CD14-positive monocyte (primary cell): ENCODE results near the gene SLC25A21. TPM values are rescaled to one million over a fixed set of nuclear protein-coding genes. Genes with fewer than 3 reads are reported as not detected.
"Not testable (repeated sequence)": the region's sequence is repeated elsewhere in the genome, so short reads cannot be mapped to it uniquely, and the experiment has no call there.

Source experiments
- DNase-seq, 3 donors: peaks; one replicate each; pipeline ENCODE4 v3.0.0-alpha.2; 2011 to 2022
- H2AFZ ChIP-seq: 2 replicates; pipeline ENCODE4 v1.6.0; 2012; ENCODE audit warnings: mild to moderate bottlenecking, low read depth, low read length, inconsistent platforms; ENCODE audit not compliant: insufficient read depth, poor library complexity, severe bottlenecking
- H3K27ac ChIP-seq, 2 donors: 1 replicate in 1 of 2; 2 replicates in 1 of 2; pipeline ENCODE4 v1.5.1; 2012 to 2013; ENCODE audit warnings: low read length in 2 of 2, control low read depth in 1 of 2, inconsistent platforms in 1 of 2, low read depth in 1 of 2, mild to moderate bottlenecking in 1 of 2
- H3K27me3 ChIP-seq, 2 donors: one replicate each; pipeline versions ENCODE4 v1.6.0 to v1.6.1; 2011 to 2013; ENCODE audit warnings: low read length in 2 of 2; ENCODE audit not compliant: control insufficient read depth in 2 of 2, insufficient read depth in 2 of 2
- H3K36me3 ChIP-seq, 2 donors: replicated peaks in 1 of 2; 1 replicate in 1 of 2; 2 replicates in 1 of 2; pipeline versions ENCODE4 v1.5.1 to v1.6.1; 2012 to 2013; ENCODE audit warnings: low read length in 2 of 2, control low read depth in 1 of 2, inconsistent platforms in 1 of 2, mild to moderate bottlenecking in 1 of 2; ENCODE audit not compliant: insufficient read depth in 2 of 2, control insufficient read depth in 1 of 2
- H3K4me1 ChIP-seq, 2 donors: 1 replicate in 1 of 2; 2 replicates in 1 of 2; pipeline versions ENCODE4 v1.5.1 to v1.6.1; 2012 to 2013; ENCODE audit warnings: low read length in 2 of 2, control low read depth in 1 of 2, inconsistent platforms in 1 of 2, mild to moderate bottlenecking in 1 of 2, moderate library complexity in 1 of 2; ENCODE audit not compliant: insufficient read depth in 2 of 2, control insufficient read depth in 1 of 2
- H3K4me2 ChIP-seq: replicated peaks from 2 replicates; pipeline ENCODE3; 2012; ENCODE audit warnings: low read length, moderate library complexity, mild to moderate bottlenecking; ENCODE audit not compliant: poor library complexity, severe bottlenecking; ENCODE audit errors: extremely low read depth
- H3K4me3 ChIP-seq, 3 experiments: fragments of 200-600 bp in 1 of 3; sonication (generic) in 1 of 3; replicated peaks in 1 of 3; 1 replicate in 2 of 3; 2 replicates in 1 of 3; pipeline ENCODE4 v1.5.1; 2011 to 2013; ENCODE audit warnings: low read length in 3 of 3, mild to moderate bottlenecking in 3 of 3, control low read depth in 2 of 3, low read depth in 2 of 3, inconsistent platforms in 1 of 3, moderate library complexity in 1 of 3
- H3K79me2 ChIP-seq: 2 replicates; pipeline ENCODE4 v1.6.0; 2012; ENCODE audit warnings: mild to moderate bottlenecking, control low read depth, inconsistent platforms, low read length, moderate library complexity; ENCODE audit not compliant: insufficient read depth
- H3K9ac ChIP-seq: 2 replicates; pipeline ENCODE4 v1.6.0; 2017; ENCODE audit warnings: low read length, mild to moderate bottlenecking; ENCODE audit not compliant: insufficient read depth, poor library complexity, severe bottlenecking
- H3K9me3 ChIP-seq, 2 donors: replicated peaks in 1 of 2; 1 replicate in 1 of 2; 2 replicates in 1 of 2; pipeline versions ENCODE4 v1.5.1 to v1.6.1; 2012 to 2013; ENCODE audit warnings: low read length in 2 of 2, control low read depth in 1 of 2; ENCODE audit not compliant: control insufficient read depth in 1 of 2, insufficient read depth in 1 of 2
- H4K20me1 ChIP-seq: 2 replicates; pipeline ENCODE4 v1.6.0; 2012; ENCODE audit warnings: mild to moderate bottlenecking, low read length, control low read depth, moderate library complexity; ENCODE audit not compliant: insufficient read depth
- H3K27ac Mint-ChIP-seq, 7 donors: one replicate each; pipeline ENCODE4 v1.8.0; 2020; ENCODE audit warnings: mild to moderate bottlenecking in 7 of 7, mixed read lengths in 7 of 7, moderate library complexity in 6 of 7, inconsistent platforms in 2 of 7
- H3K27me3 Mint-ChIP-seq, 3 donors: one replicate each; pipeline ENCODE4 v1.8.0; 2021 to 2022; ENCODE audit warnings: low read depth in 3 of 3, mild to moderate bottlenecking in 3 of 3, mixed read lengths in 3 of 3, moderate library complexity in 3 of 3, inconsistent platforms in 1 of 3
- H3K36me3 Mint-ChIP-seq, 2 donors: one replicate each; pipeline ENCODE4 v1.8.0; 2020; ENCODE audit warnings: mixed read lengths in 2 of 2, inconsistent platforms in 1 of 2, mild to moderate bottlenecking in 1 of 2
- H3K4me1 Mint-ChIP-seq: one replicate; pipeline ENCODE4 v1.8.0; 2020; ENCODE audit warnings: mild to moderate bottlenecking, mixed read lengths
- H3K4me3 Mint-ChIP-seq, 2 donors: one replicate each; pipeline ENCODE4 v1.8.0; 2020; ENCODE audit warnings: mild to moderate bottlenecking in 2 of 2, mixed read lengths in 2 of 2, moderate library complexity in 1 of 2
- H3K9me3 Mint-ChIP-seq, 7 donors: one replicate each; pipeline ENCODE4 v1.8.0; 2020 to 2022; ENCODE audit warnings: mixed read lengths in 7 of 7, mild to moderate bottlenecking in 6 of 7, moderate library complexity in 6 of 7, inconsistent platforms in 2 of 7
- CTCF ChIP-seq: fragments of 200-600 bp; IDR thresholded peaks from one replicate; pipeline ENCODE4 v1.8.0; 2022; ENCODE audit warnings: antibody characterized with exemption, mild to moderate bottlenecking
- WGBS: methylation state at CpG from one replicate; pipeline ENCODE4 v1.1.5; 2013; ENCODE audit warnings: missing lambda C conversion rate; ENCODE audit not compliant: insufficient coverage; 5-methylcytosine and 5-hydroxymethylcytosine counted together
- intact Hi-C, 2 donors: fragments of 100-400 bp; cut with micrococcal nuclease; formaldehyde crosslinking; loops; one replicate each; pipeline versions ENCODE4 v1.15.0 to v1.15.1; 2023
- polyA plus RNA-seq, 3 donors: library from polyadenylated mRNA; depleted of rRNA in 1 of 3; unstranded in 2 of 3; stranded (reverse) in 1 of 3; fragments of 300-500 nt in 2 of 3; fragments of >200 nt in 1 of 3; fragmentation: Illumina TruSeq in 2 of 3; gene quantifications; 1 replicate in 2 of 3; 2 replicates in 1 of 3; pipeline ENCODE4 v1.2.3, GENCODE V29; 2012 to 2021

The SLC25A21 gene
- polyA plus RNA-seq, 3 donors, result not detected

- Mint-ChIP-seq H3K27ac (no peak overlapping the region), H3K4me1 (no peaks in the 10 kb centered on the region), H3K4me3 (no peak overlapping the region), H3K9me3 (peaks cover 0 to 9% (median 1%) of the 10 kb centered on the region in 7 donors), H3K27me3 (no peaks in the 10 kb centered on the region), H3K36me3 (no peaks in the 10 kb centered on the region)
- no peaks in the 10 kb centered on the region for H3K4me1 ChIP-seq
- no peaks in the 10 kb centered on the region for H4K20me1 ChIP-seq
- intact Hi-C loops, result no loop called here
- DNase-seq, result no peak
- TF ChIP-seq CTCF, result no peak
- no peaks in the 10 kb centered on the region for H3K9me3 ChIP-seq
- no CpG with 5 or more reads among the region's 2 CpGs for WGBS
- H3K27me3 ChIP-seq, result no peaks in the 10 kb centered on the region
- no peak overlapping the region for H3K9ac ChIP-seq
- H3K27ac ChIP-seq, result no peak overlapping the region
- H3K4me3 ChIP-seq, result no peak overlapping the region
- no peaks in the 10 kb centered on the region for H3K36me3 ChIP-seq
- H3K79me2 ChIP-seq, result no peaks in the 10 kb centered on the region
- no peak overlapping the region for H2AFZ ChIP-seq
- no peak overlapping the region for H3K4me2 ChIP-seq
Observed at GRCh38 chr14:37078131-37078530, 94.3 kb downstream of the SLC25A21 start.

- H3K4me1 Mint-ChIP-seq, H3K36me3 Mint-ChIP-seq, intact Hi-C loops, DNase-seq, H3K27ac ChIP-seq, H3K27me3 ChIP-seq, H3K27me3 Mint-ChIP-seq, H3K9ac ChIP-seq, H3K79me2 ChIP-seq, H3K4me3 ChIP-seq, H4K20me1 ChIP-seq, H3K4me2 ChIP-seq, H3K4me1 ChIP-seq, H3K36me3 ChIP-seq, H3K4me3 Mint-ChIP-seq, H3K9me3 ChIP-seq, H2AFZ ChIP-seq, H3K27ac Mint-ChIP-seq: not testable (repeated sequence)
- peaks cover 0 to 10% (median 2%) of the 10 kb centered on the region in 7 donors for H3K9me3 Mint-ChIP-seq
- 67% methylated on average over 1 of the region's 4 CpGs for WGBS
Observed at GRCh38 chr14:37074320-37074719, 98.1 kb downstream of the SLC25A21 start.
